M059J (cell line): ENCODE data around the gene ZC3H10. TPM values are rescaled to one million over a fixed set of nuclear protein-coding genes. Genes with fewer than 3 reads are reported as not detected.
"Not testable (repeated sequence)": the region's sequence is repeated elsewhere in the genome, so short reads cannot be mapped to it uniquely, and the experiment has no call there.

Experiments
- DNase-seq: peaks from one replicate; pipeline ENCODE4 v3.0.0-alpha.2; 2012; ENCODE audit warnings: low read depth
- total RNA-seq: library from RNA; depleted of rRNA; stranded (reverse); fragments of >200 nt; shearing (Covaris generic); gene quantifications from 2 replicates; pipeline ENCODE4 v1.2.3, GENCODE V29; 2014; rRNA removed

Gene ZC3H10, protein sequence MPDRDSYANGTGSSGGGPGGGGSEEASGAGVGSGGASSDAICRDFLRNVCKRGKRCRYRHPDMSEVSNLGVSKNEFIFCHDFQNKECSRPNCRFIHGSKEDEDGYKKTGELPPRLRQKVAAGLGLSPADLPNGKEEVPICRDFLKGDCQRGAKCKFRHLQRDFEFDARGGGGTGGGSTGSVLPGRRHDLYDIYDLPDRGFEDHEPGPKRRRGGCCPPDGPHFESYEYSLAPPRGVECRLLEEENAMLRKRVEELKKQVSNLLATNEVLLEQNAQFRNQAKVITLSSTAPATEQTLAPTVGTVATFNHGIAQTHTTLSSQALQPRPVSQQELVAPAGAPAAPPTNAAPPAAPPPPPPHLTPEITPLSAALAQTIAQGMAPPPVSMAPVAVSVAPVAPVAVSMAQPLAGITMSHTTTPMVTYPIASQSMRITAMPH
- total RNA-seq: 1.4 and 2.1 TPM in 2 replicates

- DNase-seq: peak; percentile 98
Measured at GRCh38 chr12:56117778-56118687, at the start of gene ZC3H10. ZC3H10 (plus strand) TSS chr12:56118266; CDS start chr12:56120563, 2,297 bp downstream.

GRCh38 chr12:56071648-56072047 is 46.4 kb upstream of the ZC3H10 start:
- peak; percentile 35 for DNase-seq

- no peak for DNase-seq
Measured at GRCh38 chr12:56074396-56074795, 43.7 kb upstream of the ZC3H10 start.

DNA sequence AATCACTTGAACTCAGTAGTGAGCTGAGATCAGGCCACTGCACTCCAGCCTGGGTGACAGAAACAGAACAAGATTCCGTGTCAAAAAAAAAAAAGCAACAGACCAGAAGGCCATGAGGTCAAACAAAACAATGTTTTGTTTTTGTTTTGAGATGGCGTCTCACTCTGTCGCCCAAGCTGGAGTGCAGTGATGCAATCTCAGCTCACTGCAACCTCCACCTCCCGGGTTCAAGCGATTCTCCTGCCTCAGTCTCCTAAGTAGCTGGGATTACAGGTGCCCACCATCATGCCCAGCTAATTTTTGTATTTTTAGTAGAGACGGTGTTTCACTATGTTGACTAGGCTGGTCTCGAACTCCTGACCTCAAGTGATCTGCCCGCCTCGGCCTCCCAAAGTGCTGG is 40.1 kb upstream of the ZC3H10 start:
- not testable (repeated sequence) for DNase-seq

DNA sequence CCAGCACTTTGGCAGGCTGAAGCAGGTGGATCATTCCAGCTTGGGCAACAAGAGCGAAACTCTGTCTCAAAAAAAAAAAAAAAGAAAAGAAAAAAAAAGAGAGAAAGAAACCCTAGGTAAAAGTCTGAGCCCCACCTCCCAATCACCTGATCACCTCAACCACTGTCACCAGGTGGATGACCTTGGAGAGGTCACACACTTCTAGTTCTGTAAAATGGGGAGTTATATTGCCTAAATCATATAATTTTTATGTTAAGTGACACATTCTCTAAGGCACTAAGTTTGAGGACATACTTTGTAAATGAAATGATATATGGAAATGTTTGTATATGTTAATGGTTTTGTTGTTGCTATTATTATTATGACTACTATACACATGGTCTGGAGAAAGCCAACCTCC is 39.6 kb upstream of the ZC3H10 start:
- DNase-seq: no peak

DNA sequence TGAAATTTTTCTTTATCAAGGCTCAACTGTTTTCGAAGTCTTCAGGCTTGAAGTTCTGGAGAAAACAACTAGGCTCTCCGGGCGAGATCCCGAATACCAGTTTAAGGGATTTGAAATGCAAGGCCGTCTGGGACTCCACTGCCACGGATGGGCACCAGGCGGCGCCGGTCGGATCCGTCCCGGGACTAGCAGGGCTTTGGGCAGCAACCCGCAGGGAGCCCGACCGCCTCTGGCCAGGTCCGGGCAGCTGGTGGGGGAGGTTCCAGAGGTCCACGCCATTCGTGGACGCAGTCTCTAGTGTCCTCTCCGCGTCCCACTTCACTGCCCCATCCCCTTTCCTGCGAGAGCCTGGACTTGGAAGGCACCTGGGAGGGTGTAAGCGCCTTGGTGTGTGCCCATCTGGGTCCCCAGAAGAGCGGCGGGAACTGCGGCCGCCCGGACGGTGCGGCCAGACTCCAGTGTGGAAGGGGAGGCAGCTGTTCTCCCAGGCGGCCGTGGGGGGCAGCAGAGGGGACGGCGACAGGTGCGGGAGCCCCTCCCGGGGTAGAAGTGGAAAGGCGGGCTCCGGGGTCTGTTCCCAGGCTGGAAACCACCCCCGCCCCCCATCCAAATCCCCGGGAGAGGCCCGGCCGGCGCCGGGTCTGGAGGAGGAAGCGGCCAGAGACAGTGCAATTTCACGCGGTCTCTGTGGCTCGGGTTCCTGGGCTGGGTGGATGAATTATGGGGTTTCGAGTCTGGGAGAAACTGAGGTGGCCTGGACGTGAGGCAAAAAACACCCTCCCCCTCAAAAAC is 38.9 kb upstream of the ZC3H10 start:
- DNase-seq: peak; percentile 86

DNA sequence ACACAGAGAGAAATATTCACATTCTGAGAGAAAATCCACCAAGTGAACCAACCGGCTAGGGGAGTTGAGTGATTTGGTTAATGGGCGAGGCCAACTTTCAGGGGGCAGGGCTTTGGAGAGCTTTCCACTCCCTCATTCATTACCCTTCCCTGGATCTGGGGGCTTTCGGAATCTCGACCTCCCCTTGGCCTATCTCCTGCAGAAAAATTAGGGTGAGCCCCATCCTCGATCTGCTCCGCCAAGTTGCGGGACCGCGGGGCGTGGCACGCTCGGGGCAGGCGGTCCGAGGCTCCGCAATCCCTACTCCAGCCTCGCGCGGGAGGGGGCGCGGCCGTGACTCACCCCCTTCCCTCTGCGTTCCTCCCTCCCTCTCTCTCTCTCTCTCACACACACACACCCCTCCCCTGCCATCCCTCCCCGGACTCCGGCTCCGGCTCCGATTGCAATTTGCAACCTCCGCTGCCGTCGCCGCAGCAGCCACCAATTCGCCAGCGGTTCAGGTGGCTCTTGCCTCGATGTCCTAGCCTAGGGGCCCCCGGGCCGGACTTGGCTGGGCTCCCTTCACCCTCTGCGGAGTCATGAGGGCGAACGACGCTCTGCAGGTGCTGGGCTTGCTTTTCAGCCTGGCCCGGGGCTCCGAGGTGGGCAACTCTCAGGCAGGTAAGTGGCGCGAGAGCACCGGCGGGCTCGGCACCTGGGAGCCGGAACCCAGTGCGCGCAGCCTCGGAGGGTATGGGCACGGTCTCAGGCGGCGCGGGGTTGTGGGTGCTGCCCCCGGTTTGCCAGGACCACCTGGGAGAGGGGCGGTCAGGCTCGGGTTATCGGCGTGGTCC is 38.1 kb upstream of the ZC3H10 start, which contains the start of gene ERBB3:
TSS of gene ERBB3 (plus strand) at position 443 of the 833 bp plus-strand sequence. CDS start at position 579, 136 bp downstream.
- peak; percentile 84 for DNase-seq

GRCh38 chr12:56080556-56081138 is 37.4 kb upstream of the ZC3H10 start:
- DNase-seq: no peak

- no peak for DNase-seq
Measured at GRCh38 chr12:56081393-56082347, 36.4 kb upstream of the ZC3H10 start.

GRCh38 chr12:56082382-56082781 is 35.7 kb upstream of the ZC3H10 start:
- DNase-seq: no peak

- DNase-seq: no peak
Measured at GRCh38 chr12:56082967-56083366, 35.1 kb upstream of the ZC3H10 start.

DNA sequence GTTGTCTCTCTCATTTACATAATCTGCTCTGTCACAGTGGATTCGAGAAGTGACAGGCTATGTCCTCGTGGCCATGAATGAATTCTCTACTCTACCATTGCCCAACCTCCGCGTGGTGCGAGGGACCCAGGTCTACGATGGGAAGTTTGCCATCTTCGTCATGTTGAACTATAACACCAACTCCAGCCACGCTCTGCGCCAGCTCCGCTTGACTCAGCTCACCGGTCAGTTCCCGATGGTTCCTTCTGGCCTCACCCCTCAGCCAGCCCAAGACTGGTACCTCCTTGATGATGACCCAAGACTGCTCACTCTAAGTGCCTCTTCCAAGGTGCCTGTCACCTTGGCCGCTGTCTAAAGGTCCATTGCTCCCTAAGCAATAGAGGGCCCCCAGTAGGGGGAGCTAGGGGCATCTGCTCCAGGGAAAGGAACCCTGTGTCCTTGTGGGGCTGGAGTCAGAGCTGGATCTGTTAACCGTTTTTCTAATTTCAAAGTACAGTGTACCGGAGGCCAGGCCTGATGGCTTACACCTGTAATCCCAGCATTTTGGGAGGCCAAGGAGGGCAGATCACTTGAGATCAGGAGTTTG is 33.0 kb upstream of the ZC3H10 start:
- no peak for DNase-seq

DNA sequence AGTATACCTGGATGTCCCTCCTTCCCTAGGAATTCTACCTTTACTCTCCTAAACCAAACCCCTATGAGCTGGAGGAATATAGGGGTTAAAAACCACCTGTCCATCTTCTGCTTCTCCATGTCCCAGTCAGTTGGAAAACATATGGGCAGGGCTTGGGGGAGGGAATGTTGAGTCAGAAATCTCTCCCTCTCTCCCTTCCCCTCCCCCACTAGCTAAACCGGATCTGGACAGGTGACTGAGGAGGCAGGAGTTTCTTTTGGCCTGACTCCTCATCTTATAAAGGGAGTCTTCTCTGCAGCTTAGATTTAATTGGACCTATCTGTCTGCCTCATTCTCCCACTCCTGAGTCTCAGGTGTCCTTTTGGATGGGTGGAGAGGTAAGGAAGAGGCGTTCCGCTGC is 32.0 kb upstream of the ZC3H10 start:
- no peak for DNase-seq

DNA sequence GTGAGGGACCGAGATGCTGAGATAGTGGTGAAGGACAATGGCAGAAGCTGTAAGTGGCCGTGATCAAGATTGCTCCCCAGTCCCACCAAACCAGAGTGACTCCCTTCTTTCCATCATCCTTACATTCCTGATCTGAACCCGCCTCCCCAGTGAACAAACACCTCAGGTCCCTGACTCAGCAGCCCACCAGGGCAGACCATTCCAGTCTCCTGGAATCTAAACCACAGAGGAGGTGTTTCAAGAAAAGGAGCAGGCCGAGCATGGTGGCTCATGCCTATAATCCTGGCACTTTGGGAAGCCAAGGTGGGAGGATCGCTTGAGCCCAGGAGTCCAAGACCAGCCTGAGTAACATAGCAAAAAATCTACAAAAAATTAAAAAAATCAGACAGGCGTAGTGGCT is 31.5 kb upstream of the ZC3H10 start:
- no peak for DNase-seq

DNA sequence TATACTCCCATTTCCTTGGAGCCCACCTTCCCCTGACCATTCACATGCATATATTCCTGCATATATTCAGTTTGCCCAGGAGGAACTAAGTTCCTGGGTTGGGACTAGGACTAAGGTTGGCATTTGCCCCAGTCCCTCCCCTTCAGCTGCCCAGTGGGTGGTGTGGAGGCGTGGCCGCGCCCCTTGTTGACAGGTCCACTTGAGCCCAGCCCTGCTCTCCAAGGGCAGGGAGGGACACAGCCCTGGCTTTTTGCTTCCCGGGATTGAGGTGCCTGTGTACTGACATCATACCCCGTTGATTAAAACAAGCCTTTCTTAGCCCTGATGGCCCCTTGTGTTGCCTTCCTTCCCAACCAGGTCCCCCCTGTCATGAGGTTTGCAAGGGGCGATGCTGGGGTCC is 30.8 kb upstream of the ZC3H10 start:
- DNase-seq: no peak

GRCh38 chr12:56097738-56098137 is 20.3 kb upstream of the ZC3H10 start:
- no peak for DNase-seq

DNA sequence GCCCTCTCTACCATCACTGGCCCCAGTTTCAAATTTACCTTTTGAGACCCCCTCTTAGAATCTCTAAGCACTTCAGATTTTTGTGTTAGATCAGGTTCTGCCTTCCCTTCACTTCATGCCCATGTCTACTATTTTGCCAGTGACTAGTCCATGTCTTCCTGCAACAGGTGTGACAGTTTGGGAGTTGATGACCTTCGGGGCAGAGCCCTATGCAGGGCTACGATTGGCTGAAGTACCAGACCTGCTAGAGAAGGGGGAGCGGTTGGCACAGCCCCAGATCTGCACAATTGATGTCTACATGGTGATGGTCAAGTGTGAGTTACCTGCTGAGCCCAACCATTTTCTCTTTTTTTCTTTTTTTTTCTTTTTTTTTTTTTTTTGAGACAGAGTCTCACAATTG is 19.5 kb upstream of the ZC3H10 start:
- DNase-seq: no peak

- DNase-seq: no peak
Measured at GRCh38 chr12:56099787-56100186, 18.3 kb upstream of the ZC3H10 start.

DNA sequence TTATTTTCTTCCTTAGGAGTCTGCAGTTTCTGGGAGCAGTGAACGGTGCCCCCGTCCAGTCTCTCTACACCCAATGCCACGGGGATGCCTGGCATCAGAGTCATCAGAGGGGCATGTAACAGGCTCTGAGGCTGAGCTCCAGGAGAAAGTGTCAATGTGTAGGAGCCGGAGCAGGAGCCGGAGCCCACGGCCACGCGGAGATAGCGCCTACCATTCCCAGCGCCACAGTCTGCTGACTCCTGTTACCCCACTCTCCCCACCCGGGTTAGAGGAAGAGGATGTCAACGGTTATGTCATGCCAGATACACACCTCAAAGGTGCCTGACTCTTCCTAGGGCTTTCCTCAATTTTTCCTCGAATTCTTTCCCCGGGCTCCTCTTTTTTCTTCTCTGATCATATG is 17.0 kb upstream of the ZC3H10 start:
- no peak for DNase-seq
